Keratinocyte (primary cell): Measurements from ENCODE around the gene SULT1A1.
"Not testable (repeated sequence)": the region's sequence is repeated elsewhere in the genome, so short reads cannot be mapped to it uniquely, and the experiment has no call there.

Experiments used
- CTCF ChIP-seq, 3 experiments: IDR thresholded peaks in 1 of 3; conservative IDR thresholded peaks in 1 of 3; optimal IDR thresholded peaks in 1 of 3; 2 replicates in 2 of 3; 3 replicates in 1 of 3; pipeline versions ENCODE3 to v1.5.1; 2011; ENCODE audit warnings: low read length in 3 of 3, mild to moderate bottlenecking in 3 of 3, moderate library complexity in 2 of 3, control low read depth in 1 of 3, inconsistent platforms in 1 of 3; ENCODE audit not compliant: insufficient read depth in 2 of 3; ENCODE audit errors: extremely low read depth in 1 of 3
- EZH2 ChIP-seq: IDR thresholded peaks from one replicate; pipeline ENCODE4 v1.6.1; 2012; ENCODE audit warnings: inconsistent platforms, mild to moderate bottlenecking, low read length, moderate library complexity

- TF ChIP-seq CTCF (optimal IDR thresholded peaks at IDR 0.05 in 1 of 3, IDR thresholded peaks at IDR 0.05 in 1 of 3, conservative IDR thresholded peaks at IDR 0.05 in 1 of 3; ENCODE audit: extremely low read depth in 1 of 3, insufficient read depth in 2 of 3, low read length in 3 of 3); EZH2: not testable (repeated sequence)
Measured at GRCh38 chr16:28600965-28601364, 8.9 kb downstream of the SULT1A1 start.
